B cell (primary cell): ENCODE data around the gene TBC1D20. TPM values are rescaled to one million over a fixed set of nuclear protein-coding genes. Genes with fewer than 3 reads are reported as not detected.

Experiments
- ATAC-seq: fragments of 200-7000 bp; cut with Tn5 transposase; one replicate; pipeline ENCODE4 v1.10.0; 2021; ENCODE audit warnings: low read depth, mild to moderate bottlenecking, moderate number of reproducible peaks, moderate library complexity
- CTCF ChIA-PET: fragments of 350-600 bp; sonication (Branson Sonifier 250); formaldehyde crosslinking; loops from one replicate; lab custom pipeline; 2021; ENCODE audit warnings: antibody characterized with exemption, inconsistent platforms; lab: Charles Lee
- POLR2A ChIA-PET: fragments of 350-600 bp; sonication (Branson Sonifier 250); formaldehyde crosslinking; loops from one replicate; lab custom pipeline; 2021; ENCODE audit warnings: antibody characterized with exemption; lab: Charles Lee
- DNase-seq: peaks from one replicate; pipeline ENCODE4 v3.0.0; 2013
- H2AFZ ChIP-seq: 2 replicates; pipeline ENCODE4 v1.6.1; 2012; ENCODE audit warnings: mild to moderate bottlenecking, low read depth, low read length; ENCODE audit not compliant: insufficient read depth, poor library complexity, severe bottlenecking
- H3K27ac ChIP-seq, 2 donors: 1 replicate in 1 of 2; 2 replicates in 1 of 2; pipeline ENCODE4 v1.5.1; 2012 to 2013; ENCODE audit warnings: low read length in 2 of 2, mild to moderate bottlenecking in 2 of 2, moderate library complexity in 1 of 2
- H3K27me3 ChIP-seq, 4 experiments: fragments of 200-600 bp in 1 of 4; sonication (generic) in 1 of 4; replicated peaks in 1 of 4; 1 replicate in 2 of 4; 2 replicates in 2 of 4; pipeline versions ENCODE4 v1.6.1 to v1.7.0; 2013 to 2016; ENCODE audit warnings: low read length in 3 of 4, mild to moderate bottlenecking in 2 of 4, mixed read lengths in 1 of 4, moderate library complexity in 1 of 4; ENCODE audit not compliant: insufficient read depth in 4 of 4, control insufficient read depth in 3 of 4; ENCODE audit errors: control extremely low read depth in 1 of 4
- H3K36me3 ChIP-seq, 2 experiments: replicated peaks in 1 of 2; 1 replicate in 1 of 2; 2 replicates in 1 of 2; pipeline versions ENCODE4 v1.6.1 to v1.7.1; 2013; ENCODE audit warnings: low read length in 1 of 2; ENCODE audit not compliant: insufficient read depth in 2 of 2, control insufficient read depth in 1 of 2; ENCODE audit errors: control extremely low read depth in 1 of 2, extremely low read depth in 1 of 2
- H3K4me1 ChIP-seq, 2 donors: fragments of 200-600 bp in 1 of 2; sonication (generic) in 1 of 2; 1 replicate in 1 of 2; 2 replicates in 1 of 2; pipeline versions ENCODE4 v1.5.1 to v1.6.1; 2013 to 2017; ENCODE audit warnings: low read length in 2 of 2; ENCODE audit not compliant: control insufficient read depth in 2 of 2, insufficient read depth in 2 of 2
- H3K4me2 ChIP-seq: replicated peaks from 2 replicates; pipeline ENCODE3; 2012; ENCODE audit warnings: mild to moderate bottlenecking, low read depth, low read length; ENCODE audit not compliant: poor library complexity, severe bottlenecking
- H3K4me3 ChIP-seq, 5 experiments: fragments of 200-600 bp in 1 of 5; sonication (generic) in 1 of 5; 1 replicate in 3 of 5; 2 replicates in 2 of 5; pipeline versions ENCODE4 v1.5.1 to v1.7.0; 2011 to 2016; ENCODE audit warnings: low read length in 4 of 5, mild to moderate bottlenecking in 4 of 5, low read depth in 2 of 5, control low read depth in 1 of 5, moderate library complexity in 1 of 5; ENCODE audit not compliant: insufficient read depth in 1 of 5; ENCODE audit errors: control extremely low read depth in 1 of 5, extremely low read depth in 1 of 5
- H3K79me2 ChIP-seq: fragments of 200-600 bp; sonication (generic); one replicate; pipeline ENCODE4 v1.6.0; 2016; ENCODE audit warnings: low read length; ENCODE audit not compliant: control insufficient read depth, insufficient read depth
- H3K9ac ChIP-seq: fragments of 200-600 bp; sonication (generic); 2 replicates; pipeline ENCODE4 v1.6.1; 2017; ENCODE audit warnings: mild to moderate bottlenecking, low read length, moderate library complexity
- H3K9me3 ChIP-seq, 3 donors: one replicate each; pipeline versions ENCODE4 v1.6.1 to v1.7.1; 2013; ENCODE audit warnings: low read length in 2 of 3; ENCODE audit not compliant: control insufficient read depth in 2 of 3, insufficient read depth in 1 of 3; ENCODE audit errors: control extremely low read depth in 1 of 3
- H4K20me1 ChIP-seq: 2 replicates; pipeline ENCODE4 v1.6.0; 2012; ENCODE audit warnings: mild to moderate bottlenecking, low read length; ENCODE audit not compliant: insufficient read depth, control insufficient read depth, poor library complexity, severe bottlenecking
- H3K27ac Mint-ChIP-seq: one replicate; pipeline ENCODE4 v1.8.0; 2021; ENCODE audit warnings: mixed read lengths
- H3K27me3 Mint-ChIP-seq: one replicate; pipeline ENCODE4 v1.8.0; 2021; ENCODE audit warnings: mixed read lengths
- H3K4me1 Mint-ChIP-seq: one replicate; pipeline ENCODE4 v1.8.0; 2021; ENCODE audit warnings: mixed read lengths
- H3K4me3 Mint-ChIP-seq: one replicate; pipeline ENCODE4 v1.8.0; 2021; ENCODE audit warnings: mixed read lengths
- H3K9me3 Mint-ChIP-seq: one replicate; pipeline ENCODE4 v1.8.0; 2022; ENCODE audit warnings: mixed read lengths; ENCODE audit not compliant: insufficient read depth
- EZH2 ChIP-seq: IDR thresholded peaks from 2 replicates; pipeline ENCODE4 v1.6.1; 2012; ENCODE audit warnings: borderline replicate concordance, low read depth, mild to moderate bottlenecking, moderate library complexity, low read length; ENCODE audit not compliant: insufficient read depth, poor library complexity, severe bottlenecking
- WGBS: methylation state at CpG from one replicate; pipeline ENCODE4 v1.1.5; 2013; ENCODE audit warnings: missing lambda C conversion rate; ENCODE audit not compliant: insufficient coverage; 5-methylcytosine and 5-hydroxymethylcytosine counted together
- intact Hi-C: fragments of 100-400 bp; cut with micrococcal nuclease; formaldehyde crosslinking; loops from one replicate; pipeline ENCODE4 v1.10.0; 2022
- polyA plus RNA-seq: library from polyadenylated mRNA; depleted of rRNA; stranded (reverse); fragments of >200 nt; gene quantifications from 2 replicates; pipeline ENCODE4 v1.2.3, GENCODE V29; 2012
- total RNA-seq, 2 donors: library from RNA; stranded (reverse); fragments of 120-200 nt in 1 of 2; gene quantifications; 1 replicate in 1 of 2; 2 replicates in 1 of 2; pipeline versions ENCODE4 v1.2.3 to v1.2.4, GENCODE V29; 2013 to 2022
- TF ChIP-seq, protein P1 (sequence below): fragments of 200-600 bp; IDR thresholded peaks from one replicate; pipeline ENCODE4 v1.8.0; 2022; ENCODE audit warnings: antibody characterized with exemption, mild to moderate bottlenecking

The TBC1D20 gene
- total and polyA plus RNA-seq, 2 donors (not counting 1 experiment from before 2014, with no cell fraction given) = 31.7 to 40.0 TPM

DNA sequence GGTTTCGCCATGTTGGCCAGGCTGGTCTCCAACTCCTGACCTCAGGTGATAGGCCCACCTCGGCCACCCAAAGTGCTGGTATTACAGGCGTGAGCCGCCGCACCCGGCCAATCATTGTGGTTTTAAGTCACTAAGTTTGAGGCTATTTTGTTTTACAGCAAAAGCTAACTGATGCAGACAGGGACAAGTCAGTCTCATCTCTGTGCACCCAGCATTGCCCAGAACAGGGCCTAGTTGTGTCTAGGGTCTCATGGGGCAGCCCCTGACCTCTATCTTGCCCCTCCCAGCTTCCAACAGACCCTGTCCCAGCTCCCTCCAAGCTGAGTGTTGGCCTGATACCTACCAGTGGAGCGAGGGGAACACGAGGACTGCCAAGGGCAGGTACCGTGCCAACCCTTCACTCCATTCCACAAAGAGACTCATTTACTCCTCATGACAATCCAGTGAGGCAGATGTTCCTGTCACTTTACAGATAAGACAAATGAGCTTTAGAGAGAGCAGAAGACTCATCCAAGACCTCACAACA lies 63.1 kb downstream of the TBC1D20 start:
- no peak overlapping the region for H3K9ac ChIP-seq
- H3K27me3 Mint-ChIP-seq = no peaks in the 10 kb centered on the region

DNA sequence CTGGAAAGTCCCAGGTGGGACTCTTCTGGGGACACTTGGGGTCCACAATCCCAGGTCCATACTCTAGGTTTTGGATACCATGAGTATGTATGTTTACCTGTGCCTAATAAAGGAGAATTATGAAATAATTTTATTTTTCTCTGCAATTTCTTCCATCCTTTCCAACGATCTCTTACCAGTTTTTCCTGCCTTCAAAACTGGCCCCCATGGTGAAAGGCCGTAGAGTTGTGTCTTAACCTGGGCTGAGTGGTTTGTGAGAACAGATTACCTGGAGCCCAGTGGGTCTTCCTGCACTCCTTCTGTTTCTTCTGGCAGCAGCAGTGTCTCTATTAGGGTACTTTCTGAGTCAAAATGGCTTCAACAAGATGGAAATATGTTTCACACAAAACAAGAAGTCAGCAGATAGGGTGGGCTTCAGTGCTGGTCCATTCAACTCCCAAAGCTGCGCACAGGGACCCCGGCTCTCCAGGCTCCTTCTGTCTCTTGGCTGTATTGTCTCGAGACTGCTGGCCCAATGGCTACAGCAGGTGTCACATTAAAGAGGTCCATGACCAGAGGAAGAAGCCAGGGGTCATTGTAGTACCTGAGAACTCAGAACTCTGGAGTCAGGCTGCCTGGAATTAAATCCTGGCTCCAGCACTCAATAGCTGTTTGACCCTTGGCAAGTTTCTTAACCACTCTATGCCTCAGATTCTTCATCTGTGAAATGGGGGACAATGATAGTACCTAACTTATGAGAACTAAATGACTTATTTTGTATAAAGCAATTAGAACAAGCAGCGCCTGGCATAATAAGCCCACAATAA lies 64.7 kb downstream of the TBC1D20 start:
- no peak overlapping the region for H3K4me3 Mint-ChIP-seq
- no peak overlapping the region for H3K27ac Mint-ChIP-seq
- ChIA-PET CTCF (no interaction called here), POLR2A (no interaction called here)
- Histone ChIP-seq H4K20me1 (no peaks in the 10 kb centered on the region), H3K9me3 (peaks cover 0 to 2% (median 0%) of the 10 kb centered on the region in 3 donors), H3K27ac (no peak overlapping the region), H3K4me1 (peaks cover 9 to 11% of the 10 kb centered on the region in 2 donors), H3K4me2 (no peak overlapping the region), H3K79me2 (no peaks in the 10 kb centered on the region), H2AFZ (no peak overlapping the region), H3K9ac (no peak overlapping the region), H3K4me3 (no peak overlapping the region), H3K36me3 (peaks cover 9 to 48% of the 10 kb centered on the region in 2 experiments), H3K27me3 (no peaks in the 10 kb centered on the region)
- intact Hi-C loops = no loop called here
- TF ChIP-seq, protein P1, sequence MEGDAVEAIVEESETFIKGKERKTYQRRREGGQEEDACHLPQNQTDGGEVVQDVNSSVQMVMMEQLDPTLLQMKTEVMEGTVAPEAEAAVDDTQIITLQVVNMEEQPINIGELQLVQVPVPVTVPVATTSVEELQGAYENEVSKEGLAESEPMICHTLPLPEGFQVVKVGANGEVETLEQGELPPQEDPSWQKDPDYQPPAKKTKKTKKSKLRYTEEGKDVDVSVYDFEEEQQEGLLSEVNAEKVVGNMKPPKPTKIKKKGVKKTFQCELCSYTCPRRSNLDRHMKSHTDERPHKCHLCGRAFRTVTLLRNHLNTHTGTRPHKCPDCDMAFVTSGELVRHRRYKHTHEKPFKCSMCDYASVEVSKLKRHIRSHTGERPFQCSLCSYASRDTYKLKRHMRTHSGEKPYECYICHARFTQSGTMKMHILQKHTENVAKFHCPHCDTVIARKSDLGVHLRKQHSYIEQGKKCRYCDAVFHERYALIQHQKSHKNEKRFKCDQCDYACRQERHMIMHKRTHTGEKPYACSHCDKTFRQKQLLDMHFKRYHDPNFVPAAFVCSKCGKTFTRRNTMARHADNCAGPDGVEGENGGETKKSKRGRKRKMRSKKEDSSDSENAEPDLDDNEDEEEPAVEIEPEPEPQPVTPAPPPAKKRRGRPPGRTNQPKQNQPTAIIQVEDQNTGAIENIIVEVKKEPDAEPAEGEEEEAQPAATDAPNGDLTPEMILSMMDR = no peak
- TF ChIP-seq EZH2 = no peak
- 97% methylated on average over 4 of the region's 6 CpGs for WGBS
- DNase-seq (no peak), ATAC-seq (no peak)
- H3K9me3 Mint-ChIP-seq = no peaks in the 10 kb centered on the region
- H3K4me1 Mint-ChIP-seq = peaks cover 9% of the 10 kb centered on the region
- H3K27me3 Mint-ChIP-seq = no peaks in the 10 kb centered on the region

More for the DNA sequence above, 63.1 kb downstream of the TBC1D20 start:
- intact Hi-C loops = no loop called here
- Histone ChIP-seq H3K4me1 (peaks cover 15 to 16% of the 10 kb centered on the region in 2 donors), H3K27me3 (no peaks in the 10 kb centered on the region), H3K9me3 (peaks cover 0 to 5% (median 4%) of the 10 kb centered on the region in 3 donors), H3K36me3 (peaks cover 9 to 37% of the 10 kb centered on the region in 2 experiments), H4K20me1 (no peaks in the 10 kb centered on the region), H3K4me2 (no peak overlapping the region), H3K27ac (no peak overlapping the region), H2AFZ (no peak overlapping the region), H3K79me2 (no peaks in the 10 kb centered on the region), H3K4me3 (no peak overlapping the region)
- DNase-seq = no peak
- ATAC-seq = no peak
- WGBS = 95% methylated on average over 6 of the region's 9 CpGs
- Mint-ChIP-seq H3K4me1 (peaks cover 14% of the 10 kb centered on the region), H3K9me3 (no peaks in the 10 kb centered on the region), H3K4me3 (no peak overlapping the region), H3K27ac (no peak overlapping the region)
- no peak for TF ChIP-seq EZH2
- TF ChIP-seq, protein P1 = no peak
- CTCF ChIA-PET = no interaction called here
- POLR2A ChIA-PET = no interaction called here
